HG03280 (cell line): ENCODE results near the gene CDH26.
"Not testable (repeated sequence)": the region's sequence is repeated elsewhere in the genome, so short reads cannot be mapped to it uniquely, and the experiment has no call there.

Experiments used
- ATAC-seq: cut with Tn5 transposase; IDR thresholded peaks from one replicate; pipeline ENCODE4 v1.9.1; 2021; ENCODE audit warnings: mild to moderate bottlenecking, moderate library complexity; ENCODE audit not compliant: unreplicated experiment

Gene CDH26

GRCh38 chr20:60040471-60041162 lies 82.4 kb downstream of the CDH26 start:
- ATAC-seq: no peak

- ATAC-seq: not testable (repeated sequence)
These were observed 83.4 kb downstream of the CDH26 start for GRCh38 chr20:60041436-60042165.

GRCh38 chr20:60043435-60043834 lies 85.2 kb downstream of the CDH26 start:
- ATAC-seq: no peak

GRCh38 chr20:60046011-60046413 lies 87.8 kb downstream of the CDH26 start:
- ATAC-seq: no peak

- no peak for ATAC-seq
These were observed 88.2 kb downstream of the CDH26 start for GRCh38 chr20:60046436-60046835.

GRCh38 chr20:60046860-60047259 lies 88.6 kb downstream of the CDH26 start:
- no peak for ATAC-seq

- ATAC-seq: no peak
These were observed 90.7 kb downstream of the CDH26 start for GRCh38 chr20:60048634-60049521.

- no peak for ATAC-seq
These were observed 91.4 kb downstream of the CDH26 start for GRCh38 chr20:60049601-60050000.

- ATAC-seq: no peak
These were observed 92.1 kb downstream of the CDH26 start for GRCh38 chr20:60050193-60050947.

GRCh38 chr20:60051911-60052310 lies 93.7 kb downstream of the CDH26 start:
- no peak for ATAC-seq

- ATAC-seq: no peak
These were observed 94.1 kb downstream of the CDH26 start for GRCh38 chr20:60052322-60052721.

GRCh38 chr20:60053125-60053817 lies 95.0 kb downstream of the CDH26 start:
- ATAC-seq: no peak

GRCh38 chr20:60053818-60054190 lies 95.6 kb downstream of the CDH26 start:
- ATAC-seq: no peak

GRCh38 chr20:60054716-60055634 lies 96.8 kb downstream of the CDH26 start:
- ATAC-seq: no peak

- no peak for ATAC-seq
These were observed 97.5 kb downstream of the CDH26 start for GRCh38 chr20:60055740-60056139.

- ATAC-seq: no peak
These were observed 98.3 kb downstream of the CDH26 start for GRCh38 chr20:60056407-60057122.

- no peak for ATAC-seq
These were observed 99.1 kb downstream of the CDH26 start for GRCh38 chr20:60057123-60057865.
